Mesenteric fat pad (tissue), 1 donor: ENCODE data around the gene CCM2. TPM values are rescaled to one million over a fixed set of nuclear protein-coding genes. Genes with fewer than 3 reads are reported as not detected.
A peak's percentile ranks its signal among the peaks of the same experiment; 100 is the strongest.

Experiments
- DNase-seq: peaks from one replicate; pipeline ENCODE4 v3.0.0-alpha.2; 2020; ENCODE audit warnings: low spot score
- total RNA-seq: library from RNA; stranded (reverse); fragmentation: NEBNext Ultra II Directional; extraction: Animal tissue kit (Norgen Biotek cat#: 25700); gene quantifications from one replicate; pipeline ENCODE4 v1.2.1, GENCODE V29; 2021
- donor health status: DM: yes; HTN: yes; CAD: no.

CCM2 gene
- total RNA-seq, 1 donor from 2014 or later: 53.2 TPM

- peak; percentile 78 for DNase-seq
These were observed 32.2 kb upstream of the CCM2 start for GRCh38 chr7:44967571-44968446.

GRCh38 chr7:44969049-44969700 lies 30.8 kb upstream of the CCM2 start:
- no peak for DNase-seq

- DNase-seq: no peak
These were observed 30.1 kb upstream of the CCM2 start for GRCh38 chr7:44969701-44970522.

GRCh38 chr7:44970523-44971051 lies 29.4 kb upstream of the CCM2 start:
- DNase-seq: no peak

GRCh38 chr7:44971188-44971901 lies 28.7 kb upstream of the CCM2 start:
- no peak for DNase-seq

- no peak for DNase-seq
These were observed 28.0 kb upstream of the CCM2 start for GRCh38 chr7:44971902-44972441.

GRCh38 chr7:44972562-44972961 lies 27.4 kb upstream of the CCM2 start:
- no peak for DNase-seq

GRCh38 chr7:44973610-44974401 lies 26.2 kb upstream of the CCM2 start:
- no peak for DNase-seq

- DNase-seq: no peak
These were observed 25.5 kb upstream of the CCM2 start for GRCh38 chr7:44974549-44974948.

- no peak for DNase-seq
These were observed 24.5 kb upstream of the CCM2 start for GRCh38 chr7:44975331-44976039.

GRCh38 chr7:44976040-44976745 lies 23.8 kb upstream of the CCM2 start:
- DNase-seq: no peak

GRCh38 chr7:44976746-44977196 lies 23.2 kb upstream of the CCM2 start:
- no peak for DNase-seq

GRCh38 chr7:44977304-44977958 lies 22.6 kb upstream of the CCM2 start:
- no peak for DNase-seq

- DNase-seq: no peak
These were observed 22.1 kb upstream of the CCM2 start for GRCh38 chr7:44977959-44978335.

GRCh38 chr7:44978511-44979366 lies 21.3 kb upstream of the CCM2 start, which contains the start of gene MYO1G:
Gene MYO1G, minus strand, starts transcription at chr7:44979015. Its CDS starts 54 bp downstream, at chr7:44978961.
- peak; percentile 88 for DNase-seq

GRCh38 chr7:44979481-44980392 lies 20.3 kb upstream of the CCM2 start:
- DNase-seq: no peak
